ENCODE measurements around the gene TTLL9. TPM values are rescaled to one million over a fixed set of nuclear protein-coding genes. Genes with fewer than 3 reads are reported as not detected.

The TTLL9 gene
- total RNA-seq, 2 donors from 2014 or later: not detected

- no peak overlapping the region for H3K27ac Mint-ChIP-seq
- DNase-seq (ENCODE audit: low spot score in 2 of 2) (no peak), ATAC-seq (no peak)
- no peaks in the 10 kb centered on the region for H3K9me3 Mint-ChIP-seq
- H3K36me3 Mint-ChIP-seq: no peaks in the 10 kb centered on the region
These were observed 6.9 kb upstream of the TTLL9 start for GRCh38 chr20:31863296-31864085.

GRCh38 chr20:31864521-31865400 is 5.7 kb upstream of the TTLL9 start:
- DNase-seq (ENCODE audit: low spot score in 2 of 2): no peak
- Mint-ChIP-seq H3K9me3 (no peaks in the 10 kb centered on the region), H3K36me3 (peaks cover 0 to 2% of the 10 kb centered on the region in 2 donors), H3K27ac (no peak overlapping the region)
- ATAC-seq: no peak

- Mint-ChIP-seq H3K9me3 (no peaks in the 10 kb centered on the region), H3K36me3 (peaks cover 0 to 10% of the 10 kb centered on the region in 2 donors), H3K27ac (no peak overlapping the region)
- DNase-seq (ENCODE audit: low spot score in 2 of 2) (no peak), ATAC-seq (no peak)
These were observed 4.2 kb upstream of the TTLL9 start for GRCh38 chr20:31866221-31866620.

GRCh38 chr20:31868853-31869672 is 1.4 kb upstream of the TTLL9 start:
- Mint-ChIP-seq H3K9me3 (no peaks in the 10 kb centered on the region), H3K36me3 (peaks cover 0 to 10% of the 10 kb centered on the region in 2 donors), H3K27ac (peak overlapping the region in 1 of 2 donors; percentile 59)
- DNase-seq (ENCODE audit: low spot score in 2 of 2): peak in 1 of 2 donors; percentile 21
- no peak for ATAC-seq

GRCh38 chr20:31869673-31869941 is 827 bp upstream of the TTLL9 start:
- Mint-ChIP-seq H3K27ac (peak overlapping the region in 1 of 2 donors; percentile 59), H3K9me3 (no peaks in the 10 kb centered on the region), H3K36me3 (peaks cover 0 to 10% of the 10 kb centered on the region in 2 donors)
- no peak for DNase-seq (ENCODE audit: low spot score in 2 of 2)
- ATAC-seq: no peak

GRCh38 chr20:31870726-31871617 is 538 bp downstream of the TTLL9 start:
- no peak overlapping the region for H3K27ac Mint-ChIP-seq
- DNase-seq (ENCODE audit: low spot score in 2 of 2) (peak in 1 of 2 donors; percentile 53), ATAC-seq (peak in 1 of 2 donors; percentile 15)
- H3K36me3 Mint-ChIP-seq: peaks cover 0 to 10% of the 10 kb centered on the region in 2 donors
- H3K9me3 Mint-ChIP-seq: no peaks in the 10 kb centered on the region

- H3K9me3 Mint-ChIP-seq: no peaks in the 10 kb centered on the region
- ATAC-seq (no peak), DNase-seq (ENCODE audit: low spot score in 2 of 2) (peak in 1 of 2 donors; percentile 4)
- H3K27ac Mint-ChIP-seq: no peak overlapping the region
- H3K36me3 Mint-ChIP-seq: peaks cover 0 to 10% of the 10 kb centered on the region in 2 donors
These were observed 1.2 kb downstream of the TTLL9 start for GRCh38 chr20:31871618-31871954.

GRCh38 chr20:31872406-31872805 is 2.0 kb downstream of the TTLL9 start:
- no peak for ATAC-seq
- Mint-ChIP-seq H3K27ac (no peak overlapping the region), H3K9me3 (no peaks in the 10 kb centered on the region), H3K36me3 (peaks cover 0 to 10% of the 10 kb centered on the region in 2 donors)
- DNase-seq (ENCODE audit: low spot score in 2 of 2): peak in 1 of 2 donors; percentile 6

- no peak overlapping the region for H3K27ac Mint-ChIP-seq
- no peaks in the 10 kb centered on the region for H3K9me3 Mint-ChIP-seq
- H3K36me3 Mint-ChIP-seq: peaks cover 0 to 5% of the 10 kb centered on the region in 2 donors
- ATAC-seq (no peak), DNase-seq (ENCODE audit: low spot score in 2 of 2) (no peak)
These were observed 5.2 kb downstream of the TTLL9 start for GRCh38 chr20:31875671-31876070.

GRCh38 chr20:31877684-31878083 is 7.2 kb downstream of the TTLL9 start:
- DNase-seq (ENCODE audit: low spot score in 2 of 2): no peak
- H3K36me3 Mint-ChIP-seq: no peaks in the 10 kb centered on the region
- ATAC-seq: no peak
- no peak overlapping the region for H3K27ac Mint-ChIP-seq
- no peaks in the 10 kb centered on the region for H3K9me3 Mint-ChIP-seq

- Mint-ChIP-seq H3K27ac (peak overlapping the region; percentile 68 to 94), H3K9me3 (no peaks in the 10 kb centered on the region), H3K36me3 (no peaks in the 10 kb centered on the region)
- ATAC-seq: peak; percentile 96 to 99
- DNase-seq (ENCODE audit: low spot score in 2 of 2): peak; percentile 82 to 85
These were observed 8.9 kb downstream of the TTLL9 start for GRCh38 chr20:31879143-31879987.

GRCh38 chr20:31881945-31882344 is 11.5 kb downstream of the TTLL9 start:
- DNase-seq (ENCODE audit: low spot score in 2 of 2): peak in 1 of 2 donors; percentile 1
- H3K27ac Mint-ChIP-seq: no peak overlapping the region
- H3K9me3 Mint-ChIP-seq: no peaks in the 10 kb centered on the region
- no peaks in the 10 kb centered on the region for H3K36me3 Mint-ChIP-seq
- no peak for ATAC-seq

- no peak overlapping the region for H3K27ac Mint-ChIP-seq
- no peaks in the 10 kb centered on the region for H3K36me3 Mint-ChIP-seq
- H3K9me3 Mint-ChIP-seq: no peaks in the 10 kb centered on the region
- no peak for DNase-seq (ENCODE audit: low spot score in 2 of 2)
- ATAC-seq: no peak
These were observed 13.4 kb downstream of the TTLL9 start for GRCh38 chr20:31883829-31884228.

GRCh38 chr20:31890646-31891045 is 20.2 kb downstream of the TTLL9 start:
- no peaks in the 10 kb centered on the region for H3K9me3 Mint-ChIP-seq
- DNase-seq (ENCODE audit: low spot score in 2 of 2) (no peak), ATAC-seq (no peak)
- no peak overlapping the region for H3K27ac Mint-ChIP-seq
- no peaks in the 10 kb centered on the region for H3K36me3 Mint-ChIP-seq

GRCh38 chr20:31894980-31895675 is 24.7 kb downstream of the TTLL9 start:
- Mint-ChIP-seq H3K36me3 (no peaks in the 10 kb centered on the region), H3K27ac (no peak overlapping the region), H3K9me3 (no peaks in the 10 kb centered on the region)
- ATAC-seq (peak in 1 of 2 donors; percentile 63), DNase-seq (ENCODE audit: low spot score in 2 of 2) (no peak)

Measured in activated naive CD4-positive, alpha-beta T cell treated with anti-CD3 and anti-CD28 coated beads, Interleukin-2, amount 50 U/mL, for 72 hours (primary cell).